ENCODE results near the gene RNU6-9. TPM values are rescaled to one million over a fixed set of nuclear protein-coding genes. Genes with fewer than 3 reads are reported as not detected.

The RNU6-9 gene
- total RNA-seq, 1 donor from 2014 or later = not detected

DNA sequence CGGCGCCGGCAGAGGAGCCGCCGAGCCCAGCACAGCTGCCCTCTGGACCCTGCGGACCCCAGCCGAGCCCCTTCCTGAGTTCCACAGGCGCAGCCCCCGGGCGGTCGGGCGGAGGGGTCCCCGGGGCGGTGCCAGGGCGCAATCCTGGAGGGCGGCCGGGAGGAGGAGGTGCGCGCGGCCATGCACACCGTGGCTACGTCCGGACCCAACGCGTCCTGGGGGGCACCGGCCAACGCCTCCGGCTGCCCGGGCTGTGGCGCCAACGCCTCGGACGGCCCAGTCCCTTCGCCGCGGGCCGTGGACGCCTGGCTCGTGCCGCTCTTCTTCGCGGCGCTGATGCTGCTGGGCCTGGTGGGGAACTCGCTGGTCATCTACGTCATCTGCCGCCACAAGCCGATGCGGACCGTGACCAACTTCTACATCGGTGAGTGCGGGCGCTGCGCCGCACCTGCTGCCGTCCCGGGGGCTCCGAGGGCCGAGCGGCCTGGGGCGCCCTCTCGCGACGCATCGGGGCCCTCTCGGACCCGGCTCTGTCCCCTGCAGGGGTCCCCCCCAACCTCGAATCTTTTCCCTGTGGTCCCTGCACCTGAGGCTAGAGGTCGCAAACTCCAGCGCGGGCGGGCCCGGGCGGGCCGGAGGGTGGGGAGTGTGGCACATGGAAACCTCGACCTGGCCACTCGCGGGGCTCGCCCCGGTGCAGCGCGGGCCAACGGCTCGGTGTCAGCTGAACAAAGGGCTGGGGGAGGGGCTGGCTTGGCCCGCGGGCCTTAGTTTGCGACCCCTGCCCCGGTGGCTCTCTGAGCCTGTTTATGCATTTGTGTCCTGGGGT is 24.3 kb downstream of the RNU6-9 start, which contains the start of gene KISS1R:
Gene KISS1R, plus strand, starts transcription at position 11 of the 829 bp plus-strand sequence. Its CDS starts 170 bp downstream, at position 181.
- H3K27me3 Mint-ChIP-seq (ENCODE audit: insufficient read depth, low read depth) = peaks cover 20% of the 10 kb centered on the region
- H3K9me3 ChIP-seq (ENCODE audit: low read depth) = no peaks in the 10 kb centered on the region
- peaks cover 88% of the 10 kb centered on the region for H3K27me3 ChIP-seq
- peaks cover 7% of the 10 kb centered on the region for H3K4me1 Mint-ChIP-seq
- H3K4me1 ChIP-seq = peaks cover 13% of the 10 kb centered on the region
- no peak for TF ChIP-seq EZH2 (IDR thresholded peaks at IDR 0.05)
- peak; percentile 90 for TF ChIP-seq EZH2phosphoT487 (IDR thresholded peaks at IDR 0.05)
- TF ChIP-seq, protein P1, sequence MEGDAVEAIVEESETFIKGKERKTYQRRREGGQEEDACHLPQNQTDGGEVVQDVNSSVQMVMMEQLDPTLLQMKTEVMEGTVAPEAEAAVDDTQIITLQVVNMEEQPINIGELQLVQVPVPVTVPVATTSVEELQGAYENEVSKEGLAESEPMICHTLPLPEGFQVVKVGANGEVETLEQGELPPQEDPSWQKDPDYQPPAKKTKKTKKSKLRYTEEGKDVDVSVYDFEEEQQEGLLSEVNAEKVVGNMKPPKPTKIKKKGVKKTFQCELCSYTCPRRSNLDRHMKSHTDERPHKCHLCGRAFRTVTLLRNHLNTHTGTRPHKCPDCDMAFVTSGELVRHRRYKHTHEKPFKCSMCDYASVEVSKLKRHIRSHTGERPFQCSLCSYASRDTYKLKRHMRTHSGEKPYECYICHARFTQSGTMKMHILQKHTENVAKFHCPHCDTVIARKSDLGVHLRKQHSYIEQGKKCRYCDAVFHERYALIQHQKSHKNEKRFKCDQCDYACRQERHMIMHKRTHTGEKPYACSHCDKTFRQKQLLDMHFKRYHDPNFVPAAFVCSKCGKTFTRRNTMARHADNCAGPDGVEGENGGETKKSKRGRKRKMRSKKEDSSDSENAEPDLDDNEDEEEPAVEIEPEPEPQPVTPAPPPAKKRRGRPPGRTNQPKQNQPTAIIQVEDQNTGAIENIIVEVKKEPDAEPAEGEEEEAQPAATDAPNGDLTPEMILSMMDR (IDR thresholded peaks at IDR 0.05) = peak; percentile 78
- H3K9ac ChIP-seq = no peak within 1 kb of the TSS
- H3K4me3 ChIP-seq = peak within 1 kb of the TSS; percentile 58
- no peaks in the 10 kb centered on the region for H3K9me3 Mint-ChIP-seq
- H3K4me3 Mint-ChIP-seq = peak within 1 kb of the TSS; percentile 81
- peaks cover 57% of the 10 kb centered on the region for H3F3A ChIP-seq (ENCODE audit: low read depth)
- peak; percentile 93 for DNase-seq (ENCODE audit: low spot score)
- H3K36me3 Mint-ChIP-seq = no peaks in the 10 kb centered on the region
- H3K36me3 ChIP-seq = no peaks in the 10 kb centered on the region
- no peak within 1 kb of the TSS for H3K27ac ChIP-seq
- H3K4me2 ChIP-seq = peak within 1 kb of the TSS; percentile 82
- no peak within 1 kb of the TSS for H2AFZ ChIP-seq (replicated peaks)
- no peak within 1 kb of the TSS for H3K27ac Mint-ChIP-seq
- peaks cover 2% of the 10 kb centered on the region for H3K79me2 ChIP-seq (ENCODE audit: low read depth)
- H4K20me1 ChIP-seq (ENCODE audit: low read depth) = peaks cover 23% of the 10 kb centered on the region

DNA sequence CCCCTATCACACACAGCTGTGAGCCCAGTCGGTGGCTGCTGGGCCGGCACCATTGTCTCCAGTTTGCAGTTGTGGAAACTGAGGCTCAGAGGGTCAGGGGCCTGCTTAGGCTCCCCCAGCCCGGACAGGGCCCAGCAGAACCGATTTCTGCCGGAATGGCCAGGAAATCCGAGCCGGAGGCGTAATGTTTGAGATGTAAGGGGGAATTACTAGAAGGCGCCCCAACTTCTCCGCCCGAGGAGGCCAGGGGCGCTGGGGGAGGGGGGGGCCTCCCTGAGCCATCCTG is 24.8 kb downstream of the RNU6-9 start:
- Histone ChIP-seq H2AFZ (replicated peaks) (no peak overlapping the region), H4K20me1 (ENCODE audit: low read depth) (peaks cover 23% of the 10 kb centered on the region), H3K4me3 (peak overlapping the region; percentile 58), H3K4me2 (peak overlapping the region; percentile 82), H3K27me3 (peaks cover 89% of the 10 kb centered on the region), H3K36me3 (no peaks in the 10 kb centered on the region), H3K79me2 (ENCODE audit: low read depth) (no peaks in the 10 kb centered on the region), H3K4me1 (peaks cover 13% of the 10 kb centered on the region), H3K27ac (no peak overlapping the region), H3F3A (ENCODE audit: low read depth) (peaks cover 59% of the 10 kb centered on the region), H3K9me3 (ENCODE audit: low read depth) (no peaks in the 10 kb centered on the region), H3K9ac (no peak overlapping the region)
- Mint-ChIP-seq H3K9me3 (no peaks in the 10 kb centered on the region), H3K4me1 (peaks cover 7% of the 10 kb centered on the region), H3K4me3 (peak overlapping the region; percentile 81), H3K27ac (no peak overlapping the region), H3K36me3 (no peaks in the 10 kb centered on the region), H3K27me3 (ENCODE audit: insufficient read depth, low read depth) (peaks cover 20% of the 10 kb centered on the region)
- TF ChIP-seq EZH2 (IDR thresholded peaks at IDR 0.05) = peak; percentile 87
- peak; percentile 78 for TF ChIP-seq EZH2phosphoT487 (IDR thresholded peaks at IDR 0.05)
- TF ChIP-seq, protein P1 (IDR thresholded peaks at IDR 0.05) = no peak
- no peak for DNase-seq (ENCODE audit: low spot score)

DNA sequence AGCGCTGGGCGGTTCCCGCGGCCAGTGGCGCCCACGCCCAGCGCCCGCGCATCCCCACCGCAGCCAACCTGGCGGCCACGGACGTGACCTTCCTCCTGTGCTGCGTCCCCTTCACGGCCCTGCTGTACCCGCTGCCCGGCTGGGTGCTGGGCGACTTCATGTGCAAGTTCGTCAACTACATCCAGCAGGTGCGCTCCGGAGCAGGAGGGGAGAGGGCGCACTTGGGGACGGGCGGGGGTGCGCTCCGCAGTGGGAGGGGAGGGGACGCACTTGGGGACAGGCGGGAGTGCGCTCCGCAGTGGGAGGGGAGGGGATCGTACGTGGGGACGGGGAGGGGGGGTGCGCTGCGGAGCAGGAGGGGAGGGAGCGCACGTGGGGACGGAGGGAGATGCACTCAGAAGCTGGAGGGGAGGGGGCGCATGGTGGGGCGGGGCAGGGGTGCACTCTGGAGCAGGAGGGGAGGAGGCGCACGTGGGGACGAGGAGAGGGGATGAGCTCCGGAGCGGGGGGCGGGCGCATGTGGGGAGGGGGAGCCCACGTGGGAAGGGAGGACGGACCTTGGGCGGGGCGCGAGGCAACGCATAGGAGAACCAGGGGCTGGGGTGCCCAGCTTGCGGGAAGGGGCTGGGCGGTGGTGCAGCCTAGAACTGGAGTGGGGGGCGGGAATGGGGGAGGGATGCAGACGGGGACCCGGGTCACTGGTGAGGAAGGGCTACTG is 25.4 kb downstream of the RNU6-9 start:
- peaks cover 60% of the 10 kb centered on the region for H3F3A ChIP-seq (ENCODE audit: low read depth)
- peaks cover 86% of the 10 kb centered on the region for H3K27me3 ChIP-seq
- H4K20me1 ChIP-seq (ENCODE audit: low read depth) = peaks cover 23% of the 10 kb centered on the region
- H3K79me2 ChIP-seq (ENCODE audit: low read depth) = no peaks in the 10 kb centered on the region
- H3K4me3 ChIP-seq = no peak overlapping the region
- no peak overlapping the region for H2AFZ ChIP-seq (replicated peaks)
- Mint-ChIP-seq H3K27ac (no peak overlapping the region), H3K4me1 (peaks cover 10% of the 10 kb centered on the region), H3K27me3 (ENCODE audit: insufficient read depth, low read depth) (peaks cover 20% of the 10 kb centered on the region), H3K4me3 (peak overlapping the region; percentile 63), H3K9me3 (no peaks in the 10 kb centered on the region), H3K36me3 (no peaks in the 10 kb centered on the region)
- peak overlapping the region; percentile 82 for H3K4me2 ChIP-seq
- no peak overlapping the region for H3K27ac ChIP-seq
- H3K9ac ChIP-seq = no peak overlapping the region
- H3K4me1 ChIP-seq = peaks cover 9% of the 10 kb centered on the region
- TF ChIP-seq EZH2 (IDR thresholded peaks at IDR 0.05) = peak; percentile 0
- TF ChIP-seq EZH2phosphoT487 (IDR thresholded peaks at IDR 0.05) = peak; percentile 3
- TF ChIP-seq, protein P1 (IDR thresholded peaks at IDR 0.05) = no peak
- H3K9me3 ChIP-seq (ENCODE audit: low read depth) = no peaks in the 10 kb centered on the region
- peak; percentile 39 for DNase-seq (ENCODE audit: low spot score)
- H3K36me3 ChIP-seq = no peaks in the 10 kb centered on the region
